HG03064 (cell line): ENCODE results near the gene FOXL3.
"Not testable (repeated sequence)": the region's sequence is repeated elsewhere in the genome, so short reads cannot be mapped to it uniquely, and the experiment has no call there.

Source experiments
- ATAC-seq: cut with Tn5 transposase; IDR thresholded peaks from one replicate; pipeline ENCODE4 v1.9.1; 2021; ENCODE audit warnings: low read depth; ENCODE audit not compliant: unreplicated experiment

Gene FOXL3

DNA sequence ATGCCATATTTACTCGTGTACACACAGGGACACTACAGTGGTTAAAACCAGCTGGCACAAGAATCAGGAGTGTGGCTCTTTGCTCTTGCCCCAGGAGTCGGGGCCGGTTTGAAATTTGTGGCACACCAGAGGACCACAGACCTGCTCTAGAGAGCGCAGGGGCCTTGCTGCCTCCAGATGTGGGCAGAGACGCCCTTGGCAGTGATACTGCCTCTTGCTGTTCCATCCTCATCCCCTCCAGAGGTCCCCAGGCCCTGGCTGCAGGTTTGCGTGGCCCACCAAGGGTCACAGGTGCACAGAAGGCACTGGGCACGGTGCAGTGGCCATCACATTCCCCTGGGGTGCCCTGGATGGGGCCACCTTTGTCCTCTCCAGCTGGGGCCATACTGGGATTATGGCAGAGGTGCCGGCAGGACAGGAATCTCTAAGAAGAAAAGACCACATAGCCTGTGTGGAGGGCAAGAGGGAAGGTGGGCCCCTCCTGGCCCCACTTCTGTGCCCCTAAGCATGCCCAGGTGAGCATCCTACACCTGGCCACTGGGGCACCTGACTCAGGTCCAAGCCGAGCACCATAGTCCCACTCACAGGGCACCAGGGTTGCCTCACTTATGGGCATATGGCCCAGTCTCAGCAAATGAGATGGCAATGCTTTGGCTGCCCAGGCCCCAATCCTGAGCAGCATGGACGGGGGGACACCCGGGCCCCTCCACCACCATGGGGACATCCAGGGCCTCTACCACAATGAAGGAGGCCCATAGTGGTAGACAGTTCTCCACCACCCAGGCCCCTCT, 45.6 kb downstream of the FOXL3 start:
- ATAC-seq, result no peak

DNA sequence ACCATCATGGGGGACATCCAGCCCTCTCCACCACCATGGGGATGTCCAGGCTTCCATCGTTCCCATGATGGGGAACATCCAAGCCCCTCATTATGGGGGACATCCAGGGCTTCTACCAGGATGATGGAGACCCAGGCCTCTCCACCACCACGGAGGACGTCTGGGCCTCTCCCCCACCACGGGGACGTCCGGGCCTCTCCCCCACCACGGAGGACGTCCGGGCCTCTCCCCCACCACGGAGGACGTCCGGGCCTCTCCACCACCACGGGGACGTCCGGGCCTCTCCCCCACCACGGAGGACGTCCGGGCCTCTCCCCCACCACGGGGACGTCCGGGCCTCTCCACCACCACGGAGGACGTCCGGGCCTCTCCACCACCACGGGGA, 46.2 kb downstream of the FOXL3 start:
- ATAC-seq, result not testable (repeated sequence)

DNA sequence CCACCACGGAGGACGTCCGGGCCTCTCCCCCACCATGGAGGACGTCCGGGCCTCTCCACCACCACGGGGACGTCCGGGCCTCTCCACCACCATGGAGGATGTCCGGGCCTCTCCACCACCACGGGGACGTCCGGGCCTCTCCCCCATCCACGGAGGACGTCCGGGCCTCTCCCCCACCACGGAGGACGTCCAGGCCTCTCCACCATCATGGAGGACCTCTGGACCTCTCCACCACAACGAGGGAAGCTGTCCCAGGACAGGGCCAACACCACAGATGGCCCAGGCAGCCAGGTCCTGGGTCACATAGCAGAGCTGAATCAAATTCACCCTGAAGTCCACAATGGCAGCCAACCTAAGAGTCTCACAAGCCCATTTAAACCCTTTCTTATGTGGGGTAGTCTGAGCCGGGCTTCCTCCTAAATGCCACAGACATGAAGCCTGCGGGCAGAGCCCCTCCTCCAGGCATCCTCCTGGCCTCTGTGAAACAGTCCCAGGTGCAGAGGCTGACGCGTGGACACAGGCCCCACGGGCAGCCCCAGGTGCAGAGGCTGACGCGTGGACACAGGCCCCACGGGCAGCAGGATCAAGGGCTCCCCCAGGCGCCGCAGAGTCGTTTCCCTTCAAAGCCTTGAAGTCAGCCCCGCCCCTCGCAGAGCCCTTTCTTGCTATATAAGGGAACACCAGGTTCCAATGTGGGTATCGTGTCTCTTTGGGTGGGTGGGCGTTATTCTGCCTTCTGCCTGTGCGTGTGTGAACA, 47.0 kb downstream of the FOXL3 start:
- ATAC-seq, result no peak

DNA sequence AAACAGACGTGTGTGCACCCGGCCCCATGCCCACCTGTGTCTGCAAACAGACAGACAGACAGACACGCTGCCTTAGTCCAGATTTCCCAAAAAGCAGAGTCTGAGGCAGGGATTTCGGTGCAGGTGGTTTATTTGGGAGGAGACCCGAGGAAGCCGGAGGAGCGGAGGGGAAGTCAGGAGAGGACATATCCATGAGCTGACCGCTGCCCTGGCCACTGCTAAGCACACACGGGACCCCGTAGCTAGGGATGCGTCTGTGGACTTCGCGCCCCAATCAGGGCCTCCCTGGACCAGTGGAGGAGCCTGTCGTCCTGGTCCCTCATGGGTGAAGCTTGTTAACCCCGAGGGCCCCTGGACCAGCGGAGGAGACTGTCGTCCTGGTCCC, 47.6 kb downstream of the FOXL3 start:
- no peak for ATAC-seq

DNA sequence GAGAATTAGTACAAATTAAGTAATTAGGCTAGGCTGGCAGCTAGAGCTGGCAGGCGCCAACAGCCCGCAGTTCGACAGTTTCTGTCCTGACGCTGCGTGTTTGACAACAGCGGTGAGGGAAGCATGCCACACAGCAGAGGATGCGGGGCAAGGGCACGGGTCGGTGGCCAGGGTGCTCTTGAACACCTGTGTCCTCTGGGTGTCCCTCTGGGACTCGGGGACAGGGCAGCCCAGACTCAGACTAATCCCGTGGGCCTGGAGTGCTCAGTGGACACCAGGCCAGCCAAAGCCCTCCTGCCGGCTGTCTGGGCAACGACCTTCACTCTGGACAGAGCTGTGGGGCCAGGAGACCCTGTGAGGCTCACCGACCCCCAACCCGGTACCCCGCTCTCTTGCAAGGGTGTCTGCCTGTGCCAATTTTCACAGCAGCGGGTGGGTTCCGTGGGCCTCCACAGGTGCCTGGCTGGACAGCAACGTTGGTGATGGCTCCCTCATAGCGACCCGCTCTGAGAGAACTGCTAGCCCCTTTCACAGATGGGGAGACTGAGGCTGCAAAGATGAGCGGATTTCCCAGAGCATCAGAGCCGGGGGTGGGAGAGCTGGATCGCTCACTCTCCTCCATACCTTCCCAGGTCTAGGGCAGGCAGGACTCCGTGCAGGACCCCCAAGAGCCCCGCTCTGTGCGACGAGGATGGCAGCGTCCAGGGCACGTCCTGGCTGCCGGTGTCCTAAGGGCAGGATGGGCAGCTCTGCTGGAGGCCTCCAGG, 48.5 kb downstream of the FOXL3 start:
- no peak for ATAC-seq

DNA sequence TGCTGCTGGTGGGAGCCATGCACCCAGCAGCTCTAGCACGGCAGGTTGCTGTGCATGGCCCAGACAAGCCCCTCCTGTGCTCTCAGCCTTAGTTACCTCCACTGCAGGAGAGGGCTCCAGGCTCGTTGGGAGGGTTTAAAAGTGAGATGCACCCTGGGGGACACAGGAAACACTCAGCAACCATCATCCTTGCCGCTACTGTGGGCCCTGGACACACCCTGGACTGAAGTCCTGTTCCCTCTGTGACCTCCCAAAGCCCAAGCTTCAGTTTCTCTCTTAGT, 49.0 kb downstream of the FOXL3 start:
- ATAC-seq, result no peak

DNA sequence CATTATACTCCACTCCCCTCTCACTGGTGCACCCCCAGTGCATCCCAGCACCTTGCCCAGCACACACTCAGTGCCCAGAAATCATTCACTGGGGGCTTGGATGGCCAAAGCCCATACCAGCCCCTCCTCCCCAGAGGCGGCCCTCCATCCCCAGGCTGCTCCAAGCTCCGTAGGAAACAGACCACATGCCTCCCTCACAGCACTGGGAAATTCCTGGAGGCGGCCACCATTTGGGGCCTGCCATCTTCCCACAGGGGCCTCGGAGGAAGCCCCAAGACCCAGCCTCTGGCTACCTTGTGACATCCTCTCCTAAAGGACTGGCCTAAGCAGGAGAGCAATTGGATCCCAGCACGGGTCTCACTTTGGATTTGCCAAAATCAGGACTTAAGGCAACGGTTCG, 49.7 kb downstream of the FOXL3 start:
- ATAC-seq, result no peak

DNA sequence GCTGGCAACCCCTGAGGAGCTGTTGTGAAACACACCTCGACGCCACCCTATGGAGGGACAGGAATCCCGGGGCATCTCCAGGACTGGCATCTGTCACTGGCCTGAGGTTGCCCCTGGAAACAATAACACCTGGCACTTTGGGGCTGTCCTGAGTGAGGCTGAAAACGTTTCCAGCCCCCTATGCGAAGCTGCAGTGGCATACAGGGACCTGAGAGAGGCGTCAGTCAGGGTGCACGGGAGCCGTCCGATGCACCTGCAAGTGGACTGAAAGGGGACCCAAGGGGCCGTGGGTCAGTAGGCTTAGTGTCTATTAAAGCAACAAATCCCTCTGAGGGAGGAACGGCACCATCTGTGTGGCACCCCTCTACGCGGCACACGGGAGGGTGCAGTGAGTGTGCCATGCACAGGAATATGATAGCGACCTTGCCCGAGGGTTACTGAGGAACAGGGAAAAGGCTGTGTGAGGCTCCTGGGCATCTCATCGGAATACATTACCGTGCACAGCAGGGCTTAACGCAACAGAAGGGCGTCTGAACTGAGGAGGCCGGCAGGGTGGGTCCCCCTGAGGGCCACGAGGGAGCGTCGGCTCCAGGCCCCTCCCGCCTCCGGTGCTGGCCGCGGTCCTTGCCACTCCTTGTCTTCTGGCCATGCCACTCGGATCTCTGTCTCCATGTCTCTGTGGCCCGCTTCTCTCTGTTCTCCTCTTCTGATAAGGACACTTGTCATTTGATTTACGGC, 50.4 kb downstream of the FOXL3 start:
- ATAC-seq, result no peak
